Measurements from ENCODE around the gene ZSCAN23. TPM values are rescaled to one million over a fixed set of nuclear protein-coding genes. Genes with fewer than 3 reads are reported as not detected.
A peak's percentile ranks its signal among the peaks of the same experiment; 100 is the strongest.

The ZSCAN23 gene
- total and polyA plus RNA-seq, 9 of the 15 experiments (the other 6 are each of a cell fraction or from before 2014, with no cell fraction given) = 0.05 to 0.29 (median 0.21) TPM; not detected in 1

- TF ChIP-seq SIN3A (IDR thresholded peaks at IDR 0.05; ENCODE audit: borderline replicate concordance in 2 of 2, control insufficient read depth in 1 of 2, low read depth in 2 of 2, low read length in 2 of 2) (peak; percentile 25 to 43; a peak in 2 of 4 replicates), HBP1 (CRISPR knock-in tag; IDR thresholded peaks at IDR 0.05) (no peak), MGA (IDR thresholded peaks at IDR 0.05) (peak; percentile 94), CC2D1A (IDR thresholded peaks at IDR 0.05) (peak; percentile 57; the same call in 1 of the 2 replicates), KLF16 (IDR thresholded peaks at IDR 0.05) (0 out of 2 replicates have a peak, but pooled peaks have one; percentile 1), HOXB6 (CRISPR knock-in tag; IDR thresholded peaks at IDR 0.05; ENCODE audit: borderline replicate concordance) (no peak; the same call in 1 of the 2 replicates), ZNF444 (CRISPR knock-in tag; IDR thresholded peaks at IDR 0.05) (no peak), ZNF561 (CRISPR knock-in tag; conservative IDR thresholded peaks at IDR 0.05) (no peak), GTF2B (IDR thresholded peaks at IDR 0.05; ENCODE audit: extremely low read depth, insufficient read length) (peak; percentile 38), CREM (IDR thresholded peaks at IDR 0.05; ENCODE audit: low read depth) (peak; percentile 95), FOXP1 (CRISPR knock-in tag; IDR thresholded peaks at IDR 0.05) (0 out of 2 replicates have a peak, but pooled peaks have one; percentile 69)
These were observed 46.3 kb upstream of the ZSCAN23 start (continued) for GRCh38 chr6:28489366-28490204.
